Measurements from ENCODE around the gene FGF1. TPM values are rescaled to one million over a fixed set of nuclear protein-coding genes. Genes with fewer than 3 reads are reported as not detected.

The FGF1 gene
- total RNA-seq, 1 experiment from 2014 or later = 3.2 TPM

GRCh38 chr5:142598338-142598700, 87.6 kb downstream of the FGF1 start:
- Histone ChIP-seq H4K8ac (replicated peaks; ENCODE audit: insufficient read length, low read depth, low read length) (no peak overlapping the region), H4K20me1 (ENCODE audit: control insufficient read depth, insufficient read depth, insufficient read length) (no peaks in the 10 kb centered on the region), H3T11ph (ENCODE audit: low read length) (no peak overlapping the region), H3K4ac (ENCODE audit: low read depth, low read length) (no peak overlapping the region), H3K56ac (ENCODE audit: insufficient read length, low read depth, low read length) (no peak overlapping the region), H2BK15ac (ENCODE audit: low read depth, low read length) (no peak overlapping the region), H4K5ac (ENCODE audit: insufficient read length, low read depth, low read length) (no peak overlapping the region), H2BK20ac (ENCODE audit: low read depth, low read length, poor library complexity, severe bottlenecking) (no peak overlapping the region), H4K91ac (ENCODE audit: insufficient read length, low read depth, low read length) (no peak overlapping the region), H3K9me3 (ENCODE audit: control insufficient read depth, low read depth, low read length) (no peaks in the 10 kb centered on the region), H3K23me2 (ENCODE audit: insufficient read length, low read depth, low read length, poor library complexity, severe bottlenecking) (no peaks in the 10 kb centered on the region), H3K79me2 (ENCODE audit: insufficient read depth, low read length) (no peaks in the 10 kb centered on the region), H3K27me3 (ENCODE audit: insufficient read depth, low read length) (no peaks in the 10 kb centered on the region), H3K18ac (ENCODE audit: insufficient read length, low read depth, low read length) (no peak overlapping the region), H3K9ac (ENCODE audit: extremely low read depth, insufficient read length, low read length) (no peak overlapping the region), H3K79me1 (ENCODE audit: insufficient read depth, low read depth, low read length, poor library complexity, severe bottlenecking) (no peaks in the 10 kb centered on the region), H2AFZ (ENCODE audit: low read length) (no peak overlapping the region), H2BK5ac (ENCODE audit: insufficient read length, low read length) (no peak overlapping the region), H2AK5ac (ENCODE audit: insufficient read length, low read length) (no peak overlapping the region), H3K27ac (ENCODE audit: insufficient read length, low read depth, low read length) (no peak overlapping the region), H3K23ac (ENCODE audit: insufficient read length, low read depth, low read length) (no peak overlapping the region), H2BK120ac (ENCODE audit: low read depth, low read length, poor library complexity, severe bottlenecking) (no peak overlapping the region), H3K4me2 (ENCODE audit: insufficient read depth, insufficient read length, low read length) (no peak overlapping the region), H3K4me1 (ENCODE audit: insufficient read depth, low read length) (no peaks in the 10 kb centered on the region; the same call in 1 of the 2 replicates), H3K14ac (ENCODE audit: insufficient read depth, low read length) (no peak overlapping the region), H2BK12ac (ENCODE audit: insufficient read length, low read depth, low read length) (no peak overlapping the region)
- H3K9me3 Mint-ChIP-seq = no peaks in the 10 kb centered on the region
- peaks cover 0 to 2% (median 2%) of the 10 kb centered on the region in 3 experiments; a peak in 3 of 7 replicates for H3K36me3 Mint-ChIP-seq (ENCODE audit: insufficient read depth in 1 of 3, low read depth in 3 of 3)
- TF ChIP-seq CTCF (conservative IDR thresholded peaks at IDR 0.05) = no peak
- H3K27me3 Mint-ChIP-seq (ENCODE audit: low read depth) = no peaks in the 10 kb centered on the region; the same call in 1 of the 2 replicates
- H3K27ac Mint-ChIP-seq = no peak overlapping the region
- H3K4me1 Mint-ChIP-seq = peaks cover 20 to 22% of the 10 kb centered on the region in 2 experiments
- H3K4me3 Mint-ChIP-seq = no peak overlapping the region
- no peak for DNase-seq
